Upper lobe of left lung (tissue), 4 donors: ENCODE data around the gene KPNA3.

ENCODE experiments used
- CTCF ChIP-seq, 6 experiments: fragments of 450-650 bp in 4 of 6; fragments of 200-600 bp in 2 of 6; sonication (generic) in 2 of 6; IDR thresholded peaks; one replicate each; pipeline ENCODE4 v1.5.1; 2016 to 2019; ENCODE audit warnings: antibody characterized with exemption in 6 of 6
- EP300 ChIP-seq, 4 donors: sonication (generic); formaldehyde crosslinking; IDR thresholded peaks; one replicate each; pipeline ENCODE4 v1.5.1; 2017; ENCODE audit warnings: antibody characterized with exemption in 4 of 4, control low read depth in 2 of 4
- POLR2A ChIP-seq, 4 donors: fragments of 450-650 bp; IDR thresholded peaks; one replicate each; pipeline ENCODE4 v1.5.1; 2016 to 2017; ENCODE audit warnings: antibody characterized with exemption in 4 of 4, mild to moderate bottlenecking in 2 of 4
- POLR2AphosphoS5 ChIP-seq, 2 donors: sonication (generic); formaldehyde crosslinking; IDR thresholded peaks; one replicate each; pipeline ENCODE4 v1.5.1; 2017; ENCODE audit warnings: antibody characterized with exemption in 2 of 2

- TF ChIP-seq CTCF (IDR thresholded peaks at IDR 0.05) (no peak), POLR2AphosphoS5 (IDR thresholded peaks at IDR 0.05) (no peak), POLR2A (IDR thresholded peaks at IDR 0.05) (no peak), EP300 (IDR thresholded peaks at IDR 0.05) (no peak)
Observed at GRCh38 chr13:49693877-49694276, 98.6 kb downstream of the KPNA3 start.
